Measurements from ENCODE around the gene CGB1. TPM values are rescaled to one million over a fixed set of nuclear protein-coding genes. Genes with fewer than 3 reads are reported as not detected.

The CGB1 gene
- total RNA-seq, 1 experiment from 2014 or later: not detected

- no peak for DNase-seq (ENCODE audit: unreplicated experiment)
- no TSS peak for BruUV-seq (replicated peaks)
- TF ChIP-seq CTCF (IDR thresholded peaks at IDR 0.05; ENCODE audit: unreplicated experiment): no peak
- no peak overlapping the region for H3K4me3 Mint-ChIP-seq (ENCODE audit: unreplicated experiment)
- intact Hi-C loops (cut with micrococcal nuclease): no loop called here
- POLR2A ChIA-PET: no interaction called here
- H3K4me1 Mint-ChIP-seq (ENCODE audit: insufficient read depth, unreplicated experiment): peaks cover 8% of the 10 kb centered on the region
- no peaks in the 10 kb centered on the region for H3K9me3 Mint-ChIP-seq (ENCODE audit: unreplicated experiment)
- peaks cover 11% of the 10 kb centered on the region for H3K36me3 Mint-ChIP-seq (ENCODE audit: insufficient read depth, unreplicated experiment)
- no peak overlapping the region for H3K27ac Mint-ChIP-seq (ENCODE audit: low read depth, unreplicated experiment)
- H3K27me3 Mint-ChIP-seq (ENCODE audit: insufficient read depth, unreplicated experiment): peaks cover 27% of the 10 kb centered on the region
- CTCF ChIA-PET: interaction anchor here (0.6 to 1.0 kb wide), 3 partner anchors 30 to 102 kb away, joined by 3 to 4 read pairs (median 3); partner anchors contain the start of gene FTL
Measured at GRCh38 chr19:49067554-49067953, 30.9 kb upstream of the CGB1 start.

- TF ChIP-seq CTCF (IDR thresholded peaks at IDR 0.05; ENCODE audit: unreplicated experiment): no peak
- Mint-ChIP-seq H3K36me3 (ENCODE audit: insufficient read depth, unreplicated experiment) (peaks cover 11% of the 10 kb centered on the region), H3K27me3 (ENCODE audit: insufficient read depth, unreplicated experiment) (peaks cover 24% of the 10 kb centered on the region), H3K27ac (ENCODE audit: low read depth, unreplicated experiment) (no peak overlapping the region), H3K4me3 (ENCODE audit: unreplicated experiment) (no peak overlapping the region), H3K4me1 (ENCODE audit: insufficient read depth, unreplicated experiment) (peaks cover 8% of the 10 kb centered on the region), H3K9me3 (ENCODE audit: unreplicated experiment) (no peaks in the 10 kb centered on the region)
- no peak for DNase-seq (ENCODE audit: unreplicated experiment)
- BruUV-seq (replicated peaks): no TSS peak
- intact Hi-C loops (cut with micrococcal nuclease): no loop called here
- POLR2A ChIA-PET: interaction anchor here (1.8 kb wide), 1 partner anchor 73 kb away, joined by 8 read pairs; the partner anchor contains the start of genes GYS1 and RUVBL2
- CTCF ChIA-PET: interaction anchor here (1.2 to 1.6 kb wide), 2 partner anchors 10 to 67 kb away, joined by 6 to 8 read pairs; no protein-coding TSS in a partner anchor
Measured at GRCh38 chr19:49065905-49066512, 29.3 kb upstream of the CGB1 start.

GRCh38 chr19:49064768-49065611, 28.3 kb upstream of the CGB1 start, which contains the start of gene NTF4:
TSS of gene NTF4 (minus strand) at chr19:49064818. CDS start at chr19:49061997, 2,821 bp downstream.
- Mint-ChIP-seq H3K9me3 (ENCODE audit: unreplicated experiment) (no peaks in the 10 kb centered on the region), H3K27ac (ENCODE audit: low read depth, unreplicated experiment) (peak within 1 kb of the TSS; percentile 79), H3K4me1 (ENCODE audit: insufficient read depth, unreplicated experiment) (peaks cover 8% of the 10 kb centered on the region), H3K36me3 (ENCODE audit: insufficient read depth, unreplicated experiment) (peaks cover 11% of the 10 kb centered on the region), H3K4me3 (ENCODE audit: unreplicated experiment) (peak within 1 kb of the TSS; percentile 79), H3K27me3 (ENCODE audit: insufficient read depth, unreplicated experiment) (peaks cover 24% of the 10 kb centered on the region)
- peak; percentile 55 for DNase-seq (ENCODE audit: unreplicated experiment)
- no TSS peak for BruUV-seq (replicated peaks)
- POLR2A ChIA-PET: interaction anchor here (0.5 to 1.8 kb wide), 5 partner anchors 45 to 257 kb away, joined by 3 to 8 read pairs (median 4); partner anchors contain the start of genes GYS1 and RUVBL2
- CTCF ChIA-PET: interaction anchor here (0.6 to 1.6 kb wide), 4 partner anchors 9 to 90 kb away, joined by 3 to 8 read pairs (median 6); no protein-coding TSS in a partner anchor
- no peak for TF ChIP-seq CTCF (IDR thresholded peaks at IDR 0.05; ENCODE audit: unreplicated experiment)
- intact Hi-C loops (cut with micrococcal nuclease): no loop called here

Data from MCF 10A (cell line).